BJ (cell line): ENCODE results near the gene VWA5B1. TPM values are rescaled to one million over a fixed set of nuclear protein-coding genes. Genes with fewer than 3 reads are reported as not detected.

ENCODE experiments used
- CTCF ChIA-PET: fragments of 350-600 bp; formaldehyde crosslinking; extraction: SDS; loops from one replicate; lab custom pipeline; 2021; ENCODE audit warnings: antibody characterized with exemption, inconsistent platforms; lab: Yijun Ruan, JAX
- POLR2A ChIA-PET: fragments of 300-600 bp; sonication (Branson Sonifier 250); formaldehyde crosslinking; extraction: SDS; loops from one replicate; lab custom pipeline; 2021; ENCODE audit warnings: antibody characterized with exemption; lab: Charles Lee
- DNase-seq: peaks from one replicate; pipeline ENCODE4 v3.0.0-alpha.2; 2011; ENCODE audit warnings: low read depth
- H3K27me3 ChIP-seq: 2 replicates; pipeline ENCODE4 v1.6.0; 2011; ENCODE audit warnings: low read length; ENCODE audit not compliant: control insufficient read depth, insufficient read depth
- H3K36me3 ChIP-seq: 2 replicates; pipeline ENCODE4 v1.5.1; 2011; ENCODE audit warnings: low read length; ENCODE audit not compliant: control insufficient read depth, insufficient read depth
- H3K4me3 ChIP-seq: 2 replicates; pipeline ENCODE4 v1.5.1; 2011; ENCODE audit warnings: low read depth, mild to moderate bottlenecking, control low read depth, low read length
- CTCF ChIP-seq: IDR thresholded peaks from 2 replicates; pipeline ENCODE4 v1.5.1; 2011; ENCODE audit warnings: low read depth, mild to moderate bottlenecking, control low read depth, inconsistent platforms, low read length, moderate library complexity; ENCODE audit not compliant: insufficient read depth
- polyA plus RNA-seq: library from polyadenylated mRNA; depleted of rRNA; stranded (reverse); fragments of >200 nt; gene quantifications from 2 replicates; pipeline ENCODE4 v1.2.3, GENCODE V29; 2011

The VWA5B1 gene
- polyA plus RNA-seq, 1 experiment: not detected

GRCh38 chr1:20389571-20389970 lies 98.9 kb downstream of the VWA5B1 start:
- ChIA-PET CTCF (interaction anchor here (0.8 to 1.8 kb wide), 3 partner anchors 12 to 49 kb away, joined by 3 to 4 read pairs (median 4); no protein-coding TSS in a partner anchor), POLR2A (no interaction called here)
- Histone ChIP-seq H3K27me3 (peaks cover 26% of the 10 kb centered on the region), H3K4me3 (no peak overlapping the region), H3K36me3 (no peaks in the 10 kb centered on the region)
- DNase-seq: no peak
- TF ChIP-seq CTCF: no peak

GRCh38 chr1:20390589-20391331 lies 100.1 kb downstream of the VWA5B1 start:
- Histone ChIP-seq H3K27me3 (peaks cover 18% of the 10 kb centered on the region), H3K36me3 (no peaks in the 10 kb centered on the region), H3K4me3 (no peak overlapping the region)
- no peak for DNase-seq
- CTCF ChIA-PET: interaction anchor here (0.8 to 1.8 kb wide), 3 partner anchors 10 to 40 kb away, joined by 4 to 6 read pairs (median 4); no protein-coding TSS in a partner anchor
- no peak for TF ChIP-seq CTCF
- POLR2A ChIA-PET: no interaction called here

DNA sequence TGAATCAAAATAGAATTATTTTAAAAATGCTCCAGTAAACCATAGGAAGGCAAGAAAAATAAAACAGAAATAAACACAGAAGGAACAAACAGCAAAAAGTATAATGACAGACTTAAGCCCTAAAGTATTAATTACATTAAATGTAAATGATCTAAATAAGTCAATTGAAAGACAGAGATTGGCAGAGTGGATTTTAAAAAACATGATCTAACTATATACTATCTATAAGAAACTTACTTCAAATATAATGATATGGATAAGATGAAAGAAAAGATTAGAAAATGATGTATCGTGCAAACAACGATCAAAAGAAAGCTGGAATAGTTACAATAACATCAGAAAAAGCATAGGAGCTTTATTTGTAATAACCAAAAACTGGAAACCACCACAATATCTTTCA lies 104.6 kb downstream of the VWA5B1 start:
- H3K27me3 ChIP-seq: peaks cover 11% of the 10 kb centered on the region

DNA sequence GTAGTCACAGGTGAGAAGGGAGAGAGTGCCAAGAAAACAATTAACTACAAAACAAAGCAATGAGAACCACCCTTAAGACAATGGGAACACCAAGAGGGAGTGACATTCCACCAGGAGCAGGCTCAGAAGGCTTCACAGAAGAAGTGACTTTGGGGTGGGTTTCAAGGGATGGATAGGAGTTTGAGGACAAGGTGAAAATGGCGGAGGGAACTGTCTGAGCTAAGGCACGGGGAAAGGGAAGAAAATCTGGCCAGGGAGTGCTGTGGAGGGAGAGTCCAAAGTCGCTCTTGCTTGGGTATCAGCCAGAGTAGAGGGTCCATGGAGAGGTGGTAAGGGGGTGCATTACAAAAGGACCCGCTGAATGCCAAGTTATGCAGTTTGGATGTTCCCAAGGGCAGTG lies 108.1 kb downstream of the VWA5B1 start:
- H3K36me3 ChIP-seq: no peaks in the 10 kb centered on the region
- no peak for DNase-seq
- POLR2A ChIA-PET: no interaction called here
- H3K4me3 ChIP-seq: no peak overlapping the region
- CTCF ChIA-PET: interaction anchor here (1.3 kb wide), 1 partner anchor 22 kb away, joined by 4 read pairs; no protein-coding TSS in a partner anchor
- H3K27me3 ChIP-seq: peaks cover 13% of the 10 kb centered on the region
- no peak for TF ChIP-seq CTCF

More for the DNA sequence above, 104.6 kb downstream of the VWA5B1 start:
- ChIA-PET CTCF (interaction anchor here (1.0 kb wide), 1 partner anchor 34 kb away, joined by 3 read pairs; no protein-coding TSS in a partner anchor), POLR2A (no interaction called here)
- Histone ChIP-seq H3K4me3 (no peak overlapping the region), H3K36me3 (no peaks in the 10 kb centered on the region)
- TF ChIP-seq CTCF: no peak
- DNase-seq: no peak

GRCh38 chr1:20399196-20399595 lies 108.5 kb downstream of the VWA5B1 start:
- Histone ChIP-seq H3K27me3 (peaks cover 14% of the 10 kb centered on the region), H3K4me3 (no peak overlapping the region), H3K36me3 (no peaks in the 10 kb centered on the region)
- CTCF ChIA-PET: no interaction called here
- TF ChIP-seq CTCF: no peak
- POLR2A ChIA-PET: no interaction called here
- no peak for DNase-seq
